K562 (cell line): ENCODE results near the gene CREB3L4. TPM values are rescaled to one million over a fixed set of nuclear protein-coding genes. Genes with fewer than 3 reads are reported as not detected.

Experiments used
- CBX8 ChIP-seq: fragments of 200-600 bp; sonication (generic); IDR thresholded peaks from 2 replicates; pipeline ENCODE4 v1.6.1; 2012; ENCODE audit warnings: borderline replicate concordance, mixed run types, low read depth, mild to moderate bottlenecking, moderate library complexity, mixed read lengths, low read length, control low read depth, inconsistent platforms; ENCODE audit not compliant: poor library complexity, severe bottlenecking; ENCODE audit errors: extremely low read depth
- COPS2 ChIP-seq: fragments of 450-650 bp; conservative IDR thresholded peaks from 2 replicates; pipeline ENCODE4 v1.6.1; 2016; ENCODE audit warnings: mild to moderate bottlenecking, moderate library complexity
- EP400 ChIP-seq: fragments of 450-650 bp; IDR thresholded peaks from 2 replicates; pipeline ENCODE4 v1.6.1; 2017; ENCODE audit warnings: antibody characterized with exemption, mild to moderate bottlenecking, moderate library complexity
- FOXJ3 ChIP-seq: sonication (generic); formaldehyde crosslinking; IDR thresholded peaks from 2 replicates; pipeline ENCODE4 v1.4.0; 2020; ENCODE audit warnings: mild to moderate bottlenecking, missing genetic modification reagents
- FOXK2 ChIP-seq, 2 experiments: fragments of 450-650 bp; IDR thresholded peaks in 1 of 2; conservative IDR thresholded peaks in 1 of 2; 2 replicates each; pipeline ENCODE4 v1.6.1; 2016; ENCODE audit warnings: low read depth in 2 of 2, mild to moderate bottlenecking in 1 of 2
- GTF2A2 ChIP-seq: IDR thresholded peaks from 2 replicates; pipeline ENCODE4 v1.6.1; 2016; ENCODE audit warnings: mild to moderate bottlenecking, missing genetic modification characterization, missing compliant biosample characterization
- HLTF ChIP-seq: fragments of 450-650 bp; IDR thresholded peaks from 2 replicates; pipeline ENCODE4 v1.6.1; 2016
- KLF6 ChIP-seq: fragments of 250-450 bp; sonication (Bioruptor Pico); IDR thresholded peaks from 2 replicates; pipeline ENCODE4 v1.4.0; 2020; ENCODE audit warnings: mild to moderate bottlenecking, moderate library complexity, borderline replicate concordance
- PHB ChIP-seq: fragments of 250-450 bp; sonication (Bioruptor Pico); IDR thresholded peaks from 2 replicates; pipeline ENCODE4 v1.5.0; 2021
- RAD51 ChIP-seq: fragments of 450-650 bp; IDR thresholded peaks from 2 replicates; pipeline ENCODE4 v1.7.1; 2016; ENCODE audit warnings: low read depth, mild to moderate bottlenecking, borderline replicate concordance
- RFX7 ChIP-seq: fragments of 250-450 bp; sonication (Bioruptor Pico); IDR thresholded peaks from 2 replicates; pipeline ENCODE4 v1.5.1; 2021; ENCODE audit warnings: mild to moderate bottlenecking
- SUPT5H ChIP-seq: fragments of 450-650 bp; IDR thresholded peaks from 2 replicates; pipeline ENCODE4 v1.6.1; 2016
- ZNF253 ChIP-seq: fragments of 250-450 bp; sonication (Bioruptor Pico); conservative IDR thresholded peaks from 2 replicates; pipeline ENCODE4 v1.6.1; 2021; ENCODE audit warnings: mild to moderate bottlenecking
- ZNF431 ChIP-seq: sonication (generic); formaldehyde crosslinking; IDR thresholded peaks from 2 replicates; pipeline ENCODE4 v1.8.0; 2022; ENCODE audit warnings: mild to moderate bottlenecking, missing genetic modification reagents
- ZNF444 ChIP-seq: fragments of 250-450 bp; sonication (Bioruptor Pico); IDR thresholded peaks from 2 replicates; pipeline ENCODE4 v1.4.0; 2020; ENCODE audit warnings: mild to moderate bottlenecking, moderate library complexity
- ZNF644 ChIP-seq: fragments of 200-800 bp; sonication (Bioruptor generic); IDR thresholded peaks from 2 replicates; pipeline ENCODE4 v1.6.1; 2016; ENCODE audit warnings: low read depth, missing genetic modification characterization, missing compliant biosample characterization
- polyA plus RNA-seq, 8 experiments: library from polyadenylated mRNA; depleted of rRNA in 4 of 8; stranded (reverse) in 5 of 8; unstranded in 3 of 8; fragments of >200 nt; fragmentation: Nextera tagmentation in 2 of 8; fragmentation: Illumina TruSeq in 1 of 8; extraction: Ambion mirVana in 2 of 8; extraction: Trizol in 1 of 8; gene quantifications; 2 replicates each; pipeline versions ENCODE4 v1.2.1 to v1.2.3, GENCODE V29; 2011 to 2014; ENCODE audit warnings: inconsistent platforms in 1 of 8, missing spikeins in 1 of 8
- total RNA-seq, 7 experiments: library from RNA; depleted of rRNA in 6 of 7; stranded (reverse); fragments of >200 nt in 6 of 7; fragmentation: Illumina TruSeq in 2 of 7; extraction: Trizol in 2 of 7; gene quantifications; 2 replicates each; pipeline versions ENCODE4 v1.2.1 to v1.2.3, GENCODE V29; 2011 to 2021; ENCODE audit warnings: low replicate concordance in 1 of 7
- TF ChIP-seq, protein P1 (sequence below), 2 experiments: fragments of 450-650 bp in 1 of 2; IDR thresholded peaks; 2 replicates each; pipeline ENCODE4 v1.6.1; 2011 to 2017; ENCODE audit warnings: low read depth in 2 of 2, antibody characterized with exemption in 1 of 2, borderline replicate concordance in 1 of 2, low read length in 1 of 2, mild to moderate bottlenecking in 1 of 2, mixed read lengths in 1 of 2; ENCODE audit not compliant: control insufficient read depth in 1 of 2
- TF ChIP-seq, protein P2 (sequence below), 2 experiments: fragments of 450-650 bp; IDR thresholded peaks; 2 replicates each; pipeline ENCODE4 v1.6.1; 2018; ENCODE audit warnings: mild to moderate bottlenecking in 2 of 2, low read depth in 1 of 2; ENCODE audit not compliant: partially characterized antibody in 2 of 2
- TF ChIP-seq, protein P3 (sequence below): fragments of 250-450 bp; sonication (Bioruptor Pico); IDR thresholded peaks from 2 replicates; pipeline ENCODE4 v1.5.0; 2020; ENCODE audit warnings: mild to moderate bottlenecking, borderline replicate concordance

CREB3L4 gene
- total and polyA plus RNA-seq, 9 of the 15 experiments (the other 6 are each of a cell fraction or from before 2014, with no cell fraction given) = 9.9 to 18.6 (median 13.9) TPM

DNA sequence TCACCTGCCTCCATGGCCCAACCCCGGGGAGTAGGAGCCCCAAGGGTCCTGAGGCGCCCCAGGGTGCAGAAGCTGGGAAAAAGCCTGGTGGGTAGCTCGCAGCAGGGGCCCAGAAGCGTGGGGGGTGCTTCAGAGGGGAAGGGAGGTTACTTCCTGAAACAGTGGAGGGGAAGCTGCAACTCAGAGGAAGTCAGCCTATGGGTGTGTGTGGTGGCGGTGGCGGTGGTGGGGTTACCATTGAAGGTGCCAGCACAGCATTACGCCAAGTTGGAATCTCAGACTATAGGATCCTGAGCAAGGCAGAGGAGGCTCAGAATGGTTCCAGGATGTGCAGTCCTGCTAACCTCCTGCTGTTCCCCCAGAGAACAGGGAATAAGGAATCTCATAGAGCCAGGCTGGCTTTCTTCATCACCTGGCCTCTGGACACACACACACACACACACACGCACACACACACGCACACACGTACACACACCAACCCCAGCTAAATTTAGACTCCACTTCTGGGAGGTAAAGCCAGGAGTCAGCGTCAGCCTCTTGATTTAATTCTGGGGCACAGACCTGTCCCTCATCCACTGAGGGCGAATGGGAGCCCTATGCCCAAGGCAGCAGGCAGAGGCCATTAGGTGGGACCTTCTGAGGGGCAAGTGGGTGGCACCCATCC, 22.4 kb upstream of the CREB3L4 start (continued):
- TF ChIP-seq, protein P1, sequence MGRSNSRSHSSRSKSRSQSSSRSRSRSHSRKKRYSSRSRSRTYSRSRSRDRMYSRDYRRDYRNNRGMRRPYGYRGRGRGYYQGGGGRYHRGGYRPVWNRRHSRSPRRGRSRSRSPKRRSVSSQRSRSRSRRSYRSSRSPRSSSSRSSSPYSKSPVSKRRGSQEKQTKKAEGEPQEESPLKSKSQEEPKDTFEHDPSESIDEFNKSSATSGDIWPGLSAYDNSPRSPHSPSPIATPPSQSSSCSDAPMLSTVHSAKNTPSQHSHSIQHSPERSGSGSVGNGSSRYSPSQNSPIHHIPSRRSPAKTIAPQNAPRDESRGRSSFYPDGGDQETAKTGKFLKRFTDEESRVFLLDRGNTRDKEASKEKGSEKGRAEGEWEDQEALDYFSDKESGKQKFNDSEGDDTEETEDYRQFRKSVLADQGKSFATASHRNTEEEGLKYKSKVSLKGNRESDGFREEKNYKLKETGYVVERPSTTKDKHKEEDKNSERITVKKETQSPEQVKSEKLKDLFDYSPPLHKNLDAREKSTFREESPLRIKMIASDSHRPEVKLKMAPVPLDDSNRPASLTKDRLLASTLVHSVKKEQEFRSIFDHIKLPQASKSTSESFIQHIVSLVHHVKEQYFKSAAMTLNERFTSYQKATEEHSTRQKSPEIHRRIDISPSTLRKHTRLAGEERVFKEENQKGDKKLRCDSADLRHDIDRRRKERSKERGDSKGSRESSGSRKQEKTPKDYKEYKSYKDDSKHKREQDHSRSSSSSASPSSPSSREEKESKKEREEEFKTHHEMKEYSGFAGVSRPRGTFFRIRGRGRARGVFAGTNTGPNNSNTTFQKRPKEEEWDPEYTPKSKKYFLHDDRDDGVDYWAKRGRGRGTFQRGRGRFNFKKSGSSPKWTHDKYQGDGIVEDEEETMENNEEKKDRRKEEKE (IDR thresholded peaks at IDR 0.05; ENCODE audit: borderline replicate concordance in 1 of 2, control insufficient read depth in 1 of 2, low read depth in 2 of 2, low read length in 1 of 2) = no peak
- TF ChIP-seq EP400 (no peak; the same call in 1 of the 2 replicates), PHB (CRISPR knock-in tag) (no peak), GTF2A2 (tag) (no peak), ZNF644 (no peak), ZNF444 (CRISPR knock-in tag) (no peak), FOXJ3 (CRISPR knock-in tag) (no peak), RAD51 (no peak), ZNF253 (CRISPR knock-in tag) (no peak), COPS2 (no peak), SUPT5H (peak; percentile 57; the same call in 1 of the 2 replicates), HLTF (peak; percentile 75; the same call in 1 of the 2 replicates), ZNF431 (CRISPR knock-in tag) (no peak), FOXK2 (conservative IDR thresholded peaks at IDR 0.05 in 1 of 2, IDR thresholded peaks at IDR 0.05 in 1 of 2; ENCODE audit: low read depth in 2 of 2) (0 out of 4 replicates have a peak, but pooled peaks of 1 of the 2 experiments have one; percentile 22), KLF6 (CRISPR knock-in tag) (no peak), RFX7 (CRISPR knock-in tag) (no peak), CBX8 (no peak)
- TF ChIP-seq, protein P2, sequence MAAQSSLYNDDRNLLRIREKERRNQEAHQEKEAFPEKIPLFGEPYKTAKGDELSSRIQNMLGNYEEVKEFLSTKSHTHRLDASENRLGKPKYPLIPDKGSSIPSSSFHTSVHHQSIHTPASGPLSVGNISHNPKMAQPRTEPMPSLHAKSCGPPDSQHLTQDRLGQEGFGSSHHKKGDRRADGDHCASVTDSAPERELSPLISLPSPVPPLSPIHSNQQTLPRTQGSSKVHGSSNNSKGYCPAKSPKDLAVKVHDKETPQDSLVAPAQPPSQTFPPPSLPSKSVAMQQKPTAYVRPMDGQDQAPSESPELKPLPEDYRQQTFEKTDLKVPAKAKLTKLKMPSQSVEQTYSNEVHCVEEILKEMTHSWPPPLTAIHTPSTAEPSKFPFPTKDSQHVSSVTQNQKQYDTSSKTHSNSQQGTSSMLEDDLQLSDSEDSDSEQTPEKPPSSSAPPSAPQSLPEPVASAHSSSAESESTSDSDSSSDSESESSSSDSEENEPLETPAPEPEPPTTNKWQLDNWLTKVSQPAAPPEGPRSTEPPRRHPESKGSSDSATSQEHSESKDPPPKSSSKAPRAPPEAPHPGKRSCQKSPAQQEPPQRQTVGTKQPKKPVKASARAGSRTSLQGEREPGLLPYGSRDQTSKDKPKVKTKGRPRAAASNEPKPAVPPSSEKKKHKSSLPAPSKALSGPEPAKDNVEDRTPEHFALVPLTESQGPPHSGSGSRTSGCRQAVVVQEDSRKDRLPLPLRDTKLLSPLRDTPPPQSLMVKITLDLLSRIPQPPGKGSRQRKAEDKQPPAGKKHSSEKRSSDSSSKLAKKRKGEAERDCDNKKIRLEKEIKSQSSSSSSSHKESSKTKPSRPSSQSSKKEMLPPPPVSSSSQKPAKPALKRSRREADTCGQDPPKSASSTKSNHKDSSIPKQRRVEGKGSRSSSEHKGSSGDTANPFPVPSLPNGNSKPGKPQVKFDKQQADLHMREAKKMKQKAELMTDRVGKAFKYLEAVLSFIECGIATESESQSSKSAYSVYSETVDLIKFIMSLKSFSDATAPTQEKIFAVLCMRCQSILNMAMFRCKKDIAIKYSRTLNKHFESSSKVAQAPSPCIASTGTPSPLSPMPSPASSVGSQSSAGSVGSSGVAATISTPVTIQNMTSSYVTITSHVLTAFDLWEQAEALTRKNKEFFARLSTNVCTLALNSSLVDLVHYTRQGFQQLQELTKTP (IDR thresholded peaks at IDR 0.05; ENCODE audit: low read depth in 1 of 2, partially characterized antibody in 2 of 2) = no peak
- TF ChIP-seq, protein P3, sequence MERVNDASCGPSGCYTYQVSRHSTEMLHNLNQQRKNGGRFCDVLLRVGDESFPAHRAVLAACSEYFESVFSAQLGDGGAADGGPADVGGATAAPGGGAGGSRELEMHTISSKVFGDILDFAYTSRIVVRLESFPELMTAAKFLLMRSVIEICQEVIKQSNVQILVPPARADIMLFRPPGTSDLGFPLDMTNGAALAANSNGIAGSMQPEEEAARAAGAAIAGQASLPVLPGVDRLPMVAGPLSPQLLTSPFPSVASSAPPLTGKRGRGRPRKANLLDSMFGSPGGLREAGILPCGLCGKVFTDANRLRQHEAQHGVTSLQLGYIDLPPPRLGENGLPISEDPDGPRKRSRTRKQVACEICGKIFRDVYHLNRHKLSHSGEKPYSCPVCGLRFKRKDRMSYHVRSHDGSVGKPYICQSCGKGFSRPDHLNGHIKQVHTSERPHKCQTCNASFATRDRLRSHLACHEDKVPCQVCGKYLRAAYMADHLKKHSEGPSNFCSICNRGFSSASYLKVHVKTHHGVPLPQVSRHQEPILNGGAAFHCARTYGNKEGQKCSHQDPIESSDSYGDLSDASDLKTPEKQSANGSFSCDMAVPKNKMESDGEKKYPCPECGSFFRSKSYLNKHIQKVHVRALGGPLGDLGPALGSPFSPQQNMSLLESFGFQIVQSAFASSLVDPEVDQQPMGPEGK = no peak
